Type B pancreatic cell (in vitro differentiated cells): ENCODE data around the gene ARHGAP44. TPM values are rescaled to one million over a fixed set of nuclear protein-coding genes. Genes with fewer than 3 reads are reported as not detected.

Source experiments
- DNase-seq: peaks from one replicate; pipeline ENCODE4 v3.0.0; 2021; ENCODE audit warnings: mixed read lengths; ENCODE audit not compliant: unreplicated experiment; ENCODE audit errors: extremely low spot score
- H3K27ac Mint-ChIP-seq: 2 replicates; pipeline ENCODE4 v1.8.0; 2021; ENCODE audit warnings: mild to moderate bottlenecking, mixed read lengths
- H3K27me3 Mint-ChIP-seq: 2 replicates; pipeline ENCODE4 v1.8.0; 2021; ENCODE audit warnings: mixed read lengths
- H3K36me3 Mint-ChIP-seq: 2 replicates; pipeline ENCODE4 v1.8.0; 2021; ENCODE audit warnings: mixed read lengths
- H3K4me1 Mint-ChIP-seq: one replicate; pipeline ENCODE4 v1.8.0; 2021; ENCODE audit warnings: mixed read lengths; ENCODE audit not compliant: unreplicated experiment
- H3K4me3 Mint-ChIP-seq: 2 replicates; pipeline ENCODE4 v1.8.0; 2021; ENCODE audit warnings: mild to moderate bottlenecking, mixed read lengths
- H3K9me3 Mint-ChIP-seq: 2 replicates; pipeline ENCODE4 v1.8.0; 2021; ENCODE audit warnings: mixed read lengths
- CTCF ChIP-seq: fragments of 200-600 bp; sonication (generic); conservative IDR thresholded peaks from 2 replicates; pipeline ENCODE4 v1.5.0; 2021; ENCODE audit warnings: antibody characterized with exemption, mild to moderate bottlenecking
- total RNA-seq: library from RNA; stranded (reverse); gene quantifications from 2 replicates; pipeline ENCODE4 v1.2.1, GENCODE V29; 2021; ENCODE audit warnings: low replicate concordance

ARHGAP44 gene
- total RNA-seq, 1 donor from 2014 or later: 10.9 TPM

GRCh38 chr17:12806630-12807029 lies 17.3 kb downstream of the ARHGAP44 start:
- H3K27ac Mint-ChIP-seq: no peak overlapping the region
- no peak for TF ChIP-seq CTCF
- peaks cover 18% of the 10 kb centered on the region for H3K9me3 Mint-ChIP-seq
- H3K4me1 Mint-ChIP-seq: no peaks in the 10 kb centered on the region
- DNase-seq: no peak
- peaks cover 7% of the 10 kb centered on the region for H3K36me3 Mint-ChIP-seq
- no peak overlapping the region for H3K4me3 Mint-ChIP-seq
- no peaks in the 10 kb centered on the region for H3K27me3 Mint-ChIP-seq

- Mint-ChIP-seq H3K27ac (no peak overlapping the region), H3K27me3 (no peaks in the 10 kb centered on the region), H3K9me3 (peaks cover 18% of the 10 kb centered on the region), H3K4me1 (no peaks in the 10 kb centered on the region), H3K4me3 (no peak overlapping the region), H3K36me3 (peaks cover 7% of the 10 kb centered on the region)
- no peak for DNase-seq
- no peak for TF ChIP-seq CTCF
Observed at GRCh38 chr17:12808723-12809122, 19.4 kb downstream of the ARHGAP44 start.

GRCh38 chr17:12812877-12813276 lies 23.6 kb downstream of the ARHGAP44 start:
- no peak for TF ChIP-seq CTCF
- Mint-ChIP-seq H3K36me3 (no peaks in the 10 kb centered on the region), H3K27me3 (no peaks in the 10 kb centered on the region), H3K4me3 (no peak overlapping the region), H3K4me1 (peaks cover 6% of the 10 kb centered on the region), H3K9me3 (peaks cover 6% of the 10 kb centered on the region), H3K27ac (no peak overlapping the region)
- DNase-seq: no peak

GRCh38 chr17:12813664-12814063 lies 24.4 kb downstream of the ARHGAP44 start:
- H3K4me3 Mint-ChIP-seq: no peak overlapping the region
- H3K4me1 Mint-ChIP-seq: peaks cover 6% of the 10 kb centered on the region
- no peak for DNase-seq
- TF ChIP-seq CTCF: no peak
- no peaks in the 10 kb centered on the region for H3K27me3 Mint-ChIP-seq
- H3K36me3 Mint-ChIP-seq: no peaks in the 10 kb centered on the region
- H3K27ac Mint-ChIP-seq: no peak overlapping the region
- H3K9me3 Mint-ChIP-seq: peaks cover 8% of the 10 kb centered on the region

GRCh38 chr17:12814718-12815117 lies 25.4 kb downstream of the ARHGAP44 start:
- H3K4me1 Mint-ChIP-seq: peaks cover 6% of the 10 kb centered on the region
- H3K27ac Mint-ChIP-seq: no peak overlapping the region
- no peak overlapping the region for H3K4me3 Mint-ChIP-seq
- H3K9me3 Mint-ChIP-seq: peaks cover 4% of the 10 kb centered on the region
- no peak for TF ChIP-seq CTCF
- H3K36me3 Mint-ChIP-seq: no peaks in the 10 kb centered on the region
- H3K27me3 Mint-ChIP-seq: no peaks in the 10 kb centered on the region
- DNase-seq: no peak

GRCh38 chr17:12815642-12816141 lies 26.4 kb downstream of the ARHGAP44 start:
- H3K27me3 Mint-ChIP-seq: no peaks in the 10 kb centered on the region
- peaks cover 4% of the 10 kb centered on the region for H3K9me3 Mint-ChIP-seq
- no peak overlapping the region for H3K4me3 Mint-ChIP-seq
- TF ChIP-seq CTCF: no peak
- no peak overlapping the region for H3K27ac Mint-ChIP-seq
- no peaks in the 10 kb centered on the region for H3K36me3 Mint-ChIP-seq
- DNase-seq: no peak
- H3K4me1 Mint-ChIP-seq: peaks cover 6% of the 10 kb centered on the region
